Measurements from ENCODE around the gene GNRH2.
"Not testable (repeated sequence)": the region's sequence is repeated elsewhere in the genome, so short reads cannot be mapped to it uniquely, and the experiment has no call there.

GNRH2 gene

GRCh38 chr20:3043322-3043721 is at the start of gene GNRH2:
GNRH2 (plus strand) TSS chr20:3043622; CDS start chr20:3044415, 793 bp downstream.
- DNase-seq = no peak

GRCh38 chr20:2995796-2996195 is 47.6 kb upstream of the GNRH2 start:
- no peak for DNase-seq

GRCh38 chr20:2998728-2999127 is 44.7 kb upstream of the GNRH2 start:
- no peak for DNase-seq

- peak; percentile 82 for DNase-seq
These were observed 42.4 kb upstream of the GNRH2 start for GRCh38 chr20:3000852-3001523.

GRCh38 chr20:3003416-3003815 is 40.0 kb upstream of the GNRH2 start:
- no peak for DNase-seq

- DNase-seq = no peak
These were observed 32.3 kb upstream of the GNRH2 start for GRCh38 chr20:3010985-3011723.

- DNase-seq = no peak
These were observed 31.7 kb upstream of the GNRH2 start for GRCh38 chr20:3011752-3012151.

GRCh38 chr20:3013771-3014170 is 29.7 kb upstream of the GNRH2 start:
- no peak for DNase-seq

GRCh38 chr20:3014179-3014578 is 29.2 kb upstream of the GNRH2 start:
- no peak for DNase-seq

GRCh38 chr20:3014662-3015061 is 28.8 kb upstream of the GNRH2 start:
- no peak for DNase-seq

GRCh38 chr20:3015302-3015701 is 28.1 kb upstream of the GNRH2 start:
- DNase-seq = not testable (repeated sequence)

GRCh38 chr20:3021327-3021726 is 22.1 kb upstream of the GNRH2 start:
- DNase-seq = no peak

- DNase-seq = no peak
These were observed 21.6 kb upstream of the GNRH2 start for GRCh38 chr20:3021777-3022176.

GRCh38 chr20:3022559-3023490 is 20.6 kb upstream of the GNRH2 start:
- DNase-seq = not testable (repeated sequence)

GRCh38 chr20:3027987-3028386 is 15.4 kb upstream of the GNRH2 start:
- no peak for DNase-seq

- DNase-seq = no peak
These were observed 11.8 kb upstream of the GNRH2 start for GRCh38 chr20:3031524-3032147.

- DNase-seq = no peak
These were observed 10.8 kb upstream of the GNRH2 start for GRCh38 chr20:3032624-3033023.

- DNase-seq = no peak
These were observed 5.8 kb upstream of the GNRH2 start for GRCh38 chr20:3037654-3038053.

- no peak for DNase-seq
These were observed 5.0 kb upstream of the GNRH2 start for GRCh38 chr20:3038454-3038853.

- DNase-seq = no peak
These were observed 4.0 kb upstream of the GNRH2 start for GRCh38 chr20:3039426-3039825.

- no peak for DNase-seq
These were observed 3.3 kb upstream of the GNRH2 start for GRCh38 chr20:3040086-3040485.

- peak; percentile 90 for DNase-seq
These were observed 1.5 kb upstream of the GNRH2 start for GRCh38 chr20:3041854-3042409.

GRCh38 chr20:3042625-3043024 is 797 bp upstream of the GNRH2 start:
- DNase-seq = no peak

Data from NCI-H2171 treated with DMSO at 0.1 percent for 48 hours (cell line).